GM12875 (cell line): ENCODE data around the gene ADRA2C.

Source experiments
- H3K4me3 ChIP-seq: one replicate; pipeline ENCODE4 v1.5.1; 2011; ENCODE audit warnings: low read depth, low read length, control low read depth
- TF ChIP-seq, protein P1 (sequence below): IDR thresholded peaks from 2 replicates; pipeline ENCODE4 v1.5.1; 2011; ENCODE audit warnings: low read depth, mild to moderate bottlenecking, control low read depth, inconsistent platforms, low read length, moderate library complexity, borderline replicate concordance; ENCODE audit not compliant: insufficient read depth

Gene ADRA2C

DNA sequence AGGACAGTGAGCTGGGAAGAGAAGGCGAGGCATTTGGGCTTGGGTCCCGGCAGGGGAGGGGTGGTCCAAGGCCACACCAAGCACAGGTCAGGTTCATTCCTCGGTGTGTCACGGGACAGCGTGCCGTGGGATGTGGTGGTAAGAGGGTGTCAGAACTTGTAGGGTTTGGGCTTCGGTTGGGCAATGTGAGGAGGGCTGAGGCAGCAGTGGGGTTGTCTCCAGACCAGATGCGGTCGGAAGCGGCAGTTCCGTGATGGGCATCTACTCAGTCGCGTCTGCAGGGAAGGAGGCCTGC, 22.1 kb downstream of the ADRA2C start:
- TF ChIP-seq, protein P1, sequence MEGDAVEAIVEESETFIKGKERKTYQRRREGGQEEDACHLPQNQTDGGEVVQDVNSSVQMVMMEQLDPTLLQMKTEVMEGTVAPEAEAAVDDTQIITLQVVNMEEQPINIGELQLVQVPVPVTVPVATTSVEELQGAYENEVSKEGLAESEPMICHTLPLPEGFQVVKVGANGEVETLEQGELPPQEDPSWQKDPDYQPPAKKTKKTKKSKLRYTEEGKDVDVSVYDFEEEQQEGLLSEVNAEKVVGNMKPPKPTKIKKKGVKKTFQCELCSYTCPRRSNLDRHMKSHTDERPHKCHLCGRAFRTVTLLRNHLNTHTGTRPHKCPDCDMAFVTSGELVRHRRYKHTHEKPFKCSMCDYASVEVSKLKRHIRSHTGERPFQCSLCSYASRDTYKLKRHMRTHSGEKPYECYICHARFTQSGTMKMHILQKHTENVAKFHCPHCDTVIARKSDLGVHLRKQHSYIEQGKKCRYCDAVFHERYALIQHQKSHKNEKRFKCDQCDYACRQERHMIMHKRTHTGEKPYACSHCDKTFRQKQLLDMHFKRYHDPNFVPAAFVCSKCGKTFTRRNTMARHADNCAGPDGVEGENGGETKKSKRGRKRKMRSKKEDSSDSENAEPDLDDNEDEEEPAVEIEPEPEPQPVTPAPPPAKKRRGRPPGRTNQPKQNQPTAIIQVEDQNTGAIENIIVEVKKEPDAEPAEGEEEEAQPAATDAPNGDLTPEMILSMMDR: no peak
- no peak overlapping the region for H3K4me3 ChIP-seq

DNA sequence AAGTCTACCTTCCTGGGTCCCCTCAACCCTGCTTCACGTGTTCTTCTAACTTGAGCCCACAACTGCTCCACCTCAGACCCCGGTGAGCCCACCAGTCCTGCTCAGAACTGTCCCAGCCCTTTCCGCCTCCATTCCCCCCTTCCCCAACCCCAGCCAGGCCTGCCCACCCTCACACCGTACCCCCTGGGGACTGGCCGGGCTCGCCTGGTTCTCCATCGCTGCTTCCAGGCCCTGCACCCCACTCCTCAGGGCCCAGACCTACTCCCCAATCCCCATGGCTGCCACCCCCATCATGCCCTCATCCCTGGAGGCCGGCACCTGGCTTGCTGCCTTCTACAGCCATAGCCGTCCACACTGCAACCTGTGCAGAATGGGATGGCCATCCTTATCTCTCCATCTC, 23.4 kb downstream of the ADRA2C start:
- no peak overlapping the region for H3K4me3 ChIP-seq
- TF ChIP-seq, protein P1: no peak

DNA sequence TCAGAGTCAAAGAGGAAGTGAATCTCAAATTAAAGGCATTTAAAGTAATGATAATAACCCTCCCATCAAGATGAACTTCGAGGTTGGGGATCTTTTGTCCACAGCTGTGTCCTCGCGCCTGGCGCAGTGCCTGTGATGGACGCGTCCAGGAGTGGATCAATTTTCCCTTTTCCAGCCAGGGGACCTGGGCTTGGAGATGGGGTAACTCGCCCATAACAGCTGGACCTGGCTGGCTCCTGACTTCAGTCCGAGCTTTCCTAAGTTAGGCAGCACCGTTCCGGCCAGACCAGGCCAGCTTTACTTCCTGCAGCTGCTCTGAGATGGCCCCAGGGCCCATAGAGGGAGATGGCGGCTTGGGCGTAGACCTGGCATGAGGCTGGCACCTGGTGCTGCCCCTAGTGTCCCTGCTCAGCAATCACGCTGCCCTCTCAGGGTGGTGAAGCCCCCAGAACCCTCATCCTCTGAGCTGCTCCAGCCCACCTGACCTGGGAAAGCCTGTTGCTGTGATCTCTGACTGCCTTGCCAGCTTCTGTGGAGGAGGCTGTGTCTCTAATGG, 23.9 kb downstream of the ADRA2C start:
- TF ChIP-seq, protein P1: no peak
- no peak overlapping the region for H3K4me3 ChIP-seq

DNA sequence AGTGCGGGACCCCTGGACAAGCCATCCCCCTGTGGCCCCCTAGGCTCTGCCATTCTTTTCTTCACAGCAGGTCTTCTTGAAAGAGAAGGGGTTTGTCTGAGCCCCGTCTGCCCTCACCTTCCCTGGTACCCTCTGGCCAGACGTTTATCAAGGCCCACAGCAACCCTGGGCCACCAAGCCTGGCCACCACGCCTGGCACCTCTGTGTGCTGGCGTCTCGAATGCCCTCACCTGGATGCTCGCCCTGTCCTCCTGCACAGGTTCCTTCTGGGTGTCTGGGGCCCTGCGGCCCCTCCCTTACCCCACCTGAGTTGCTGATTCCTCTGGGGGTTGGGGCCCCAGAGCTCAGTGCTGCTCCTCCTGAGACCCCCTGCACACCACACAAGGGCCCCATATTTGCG, 25.1 kb downstream of the ADRA2C start:
- TF ChIP-seq, protein P1: no peak
- no peak overlapping the region for H3K4me3 ChIP-seq

DNA sequence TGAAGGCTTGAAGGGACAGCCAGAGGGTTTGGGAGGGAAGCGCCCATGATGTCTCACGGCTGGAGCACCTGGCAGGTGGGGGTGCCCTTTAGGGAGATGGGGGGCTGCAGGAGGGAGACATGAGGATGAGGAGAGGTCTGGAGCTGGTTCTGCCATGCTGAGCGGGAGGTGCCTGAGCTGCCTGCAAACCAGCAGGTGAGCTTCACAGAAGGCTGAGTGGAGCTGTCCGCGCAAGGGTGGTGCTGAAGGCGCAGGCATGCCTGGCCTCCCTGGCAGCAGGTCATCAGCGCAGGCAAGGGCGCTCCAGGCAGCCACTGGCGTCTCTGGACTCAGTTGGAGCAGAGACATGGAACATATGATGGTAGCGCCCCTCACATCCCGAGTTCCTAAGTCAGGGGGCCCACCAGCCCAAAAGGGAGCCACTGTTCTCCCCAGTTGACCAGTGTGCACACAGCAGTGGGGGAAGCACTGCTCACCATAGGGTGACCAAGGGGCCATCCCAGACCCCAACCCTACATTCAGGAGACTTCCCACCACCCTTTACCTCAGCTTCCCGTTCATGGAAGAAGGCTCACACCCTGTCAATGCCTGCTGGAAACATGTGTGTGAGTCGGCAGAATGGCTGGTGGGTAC, 25.8 kb downstream of the ADRA2C start:
- H3K4me3 ChIP-seq: no peak overlapping the region
- TF ChIP-seq, protein P1: no peak

DNA sequence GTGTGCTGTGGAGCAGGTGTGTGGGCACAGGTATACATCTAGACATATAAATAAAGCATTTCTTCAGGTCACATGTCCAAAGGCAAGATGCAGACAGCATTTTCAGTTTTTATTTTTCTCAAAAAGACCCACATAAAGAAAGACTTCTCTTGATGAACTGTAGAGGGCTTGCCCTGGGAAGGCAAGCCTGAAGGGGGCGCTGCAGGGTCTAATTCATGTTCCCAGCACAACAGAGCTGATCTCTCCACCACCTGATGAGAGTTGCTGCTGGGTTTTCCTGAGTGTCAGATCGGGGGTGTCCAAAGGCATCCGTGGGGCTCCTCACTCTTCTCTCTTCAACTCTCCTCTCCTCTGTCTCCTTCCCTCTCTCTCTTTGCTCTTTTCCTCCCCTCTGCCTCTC, 26.6 kb downstream of the ADRA2C start:
- H3K4me3 ChIP-seq: no peak overlapping the region
- TF ChIP-seq, protein P1: no peak

DNA sequence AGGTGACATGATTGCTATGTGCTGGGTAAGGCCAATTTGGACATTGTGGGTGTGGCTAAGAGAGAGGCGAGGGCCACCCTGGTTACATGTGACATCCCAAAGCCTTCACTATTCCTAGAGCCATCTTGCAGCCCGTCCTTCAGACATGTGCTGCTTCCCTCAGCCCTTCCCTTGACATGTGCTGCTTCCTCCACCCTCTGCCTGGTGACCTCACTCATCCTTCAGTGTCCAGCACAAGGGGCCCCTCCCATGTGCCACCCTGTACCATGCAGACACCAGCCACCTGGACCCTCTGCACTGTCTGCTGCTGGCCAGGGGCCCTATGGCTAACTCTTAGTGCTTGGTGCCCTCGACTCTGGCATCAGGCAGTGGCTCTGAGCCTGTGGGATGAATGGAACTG, 27.4 kb downstream of the ADRA2C start:
- TF ChIP-seq, protein P1: no peak

More for the DNA sequence above, 27.4 kb downstream of the ADRA2C start:
- no peak overlapping the region for H3K4me3 ChIP-seq
